Right lobe of liver (tissue), 4 donors: Measurements from ENCODE around the gene KCNG1.

Experiments
- POLR2A ChIP-seq: fragments of 450-650 bp; IDR thresholded peaks from one replicate; pipeline ENCODE4 v1.6.1; 2017; ENCODE audit warnings: antibody characterized with exemption, mild to moderate bottlenecking
- TF ChIP-seq, protein P1 (sequence below), 4 donors: fragments of 200-600 bp in 3 of 4; fragments of 450-650 bp in 1 of 4; IDR thresholded peaks; one replicate each; pipeline versions ENCODE4 v1.5.1 to v1.8.0; 2016 to 2022; ENCODE audit warnings: antibody characterized with exemption in 4 of 4, mild to moderate bottlenecking in 2 of 4
- donor health status: DM: no; HTN: no; CAD: no.
- donor health status: DM: no; HTN: no; CAD: no.
- donor health status: DM: no; HTN: yes; CAD: no.

DNA sequence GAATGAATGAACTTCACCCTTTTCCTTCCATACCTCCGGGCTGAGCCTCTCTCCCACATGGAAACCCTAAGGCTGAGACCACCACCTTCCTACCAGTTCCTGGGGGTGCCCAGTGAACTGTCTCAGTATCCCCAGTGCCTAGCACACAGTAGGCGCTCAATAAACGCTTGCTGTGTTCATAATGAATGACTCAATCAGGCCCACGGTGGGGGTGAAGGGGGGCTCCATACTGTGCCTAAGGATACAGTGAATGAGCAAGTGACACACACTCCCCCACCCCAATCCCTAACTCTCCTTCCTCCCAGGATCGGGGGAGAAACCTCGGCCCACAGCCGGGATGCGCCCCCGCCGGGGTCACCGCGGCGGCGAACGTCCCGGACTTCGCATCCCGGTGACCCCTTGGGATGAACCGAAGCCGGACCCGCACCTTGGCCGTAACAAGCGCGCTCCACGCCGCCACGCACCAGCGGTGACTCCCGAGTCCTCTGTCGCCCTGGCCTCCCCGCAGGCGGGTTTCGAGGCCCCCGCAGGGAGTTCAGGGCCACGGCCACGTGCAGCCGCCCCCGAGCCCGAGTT lies 592 bp downstream of the KCNG1 start:
- TF ChIP-seq, protein P1, sequence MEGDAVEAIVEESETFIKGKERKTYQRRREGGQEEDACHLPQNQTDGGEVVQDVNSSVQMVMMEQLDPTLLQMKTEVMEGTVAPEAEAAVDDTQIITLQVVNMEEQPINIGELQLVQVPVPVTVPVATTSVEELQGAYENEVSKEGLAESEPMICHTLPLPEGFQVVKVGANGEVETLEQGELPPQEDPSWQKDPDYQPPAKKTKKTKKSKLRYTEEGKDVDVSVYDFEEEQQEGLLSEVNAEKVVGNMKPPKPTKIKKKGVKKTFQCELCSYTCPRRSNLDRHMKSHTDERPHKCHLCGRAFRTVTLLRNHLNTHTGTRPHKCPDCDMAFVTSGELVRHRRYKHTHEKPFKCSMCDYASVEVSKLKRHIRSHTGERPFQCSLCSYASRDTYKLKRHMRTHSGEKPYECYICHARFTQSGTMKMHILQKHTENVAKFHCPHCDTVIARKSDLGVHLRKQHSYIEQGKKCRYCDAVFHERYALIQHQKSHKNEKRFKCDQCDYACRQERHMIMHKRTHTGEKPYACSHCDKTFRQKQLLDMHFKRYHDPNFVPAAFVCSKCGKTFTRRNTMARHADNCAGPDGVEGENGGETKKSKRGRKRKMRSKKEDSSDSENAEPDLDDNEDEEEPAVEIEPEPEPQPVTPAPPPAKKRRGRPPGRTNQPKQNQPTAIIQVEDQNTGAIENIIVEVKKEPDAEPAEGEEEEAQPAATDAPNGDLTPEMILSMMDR (IDR thresholded peaks at IDR 0.05): no peak
- TF ChIP-seq POLR2A: no peak
